AG10803 (cell line): ENCODE measurements around the gene PDP2.

ENCODE experiments used
- DNase-seq: peaks from one replicate; pipeline ENCODE4 v3.0.0; 2010; ENCODE audit warnings: low read depth
- H3K4me3 ChIP-seq: 2 replicates; pipeline ENCODE4 v1.5.1; 2011; ENCODE audit warnings: mild to moderate bottlenecking, low read length, control low read depth
- CTCF ChIP-seq: conservative IDR thresholded peaks from 2 replicates; pipeline ENCODE4 v1.5.1; 2011; ENCODE audit warnings: mild to moderate bottlenecking, low read length, control low read depth, inconsistent platforms

PDP2 gene

GRCh38 chr16:66908762-66909559, 28.6 kb downstream of the PDP2 start:
- no peak for DNase-seq
- no peak overlapping the region for H3K4me3 ChIP-seq
- TF ChIP-seq CTCF: no peak

- DNase-seq: no peak
- TF ChIP-seq CTCF: no peak
- no peak overlapping the region for H3K4me3 ChIP-seq
Measured at GRCh38 chr16:66910175-66910940, 30.0 kb downstream of the PDP2 start.

GRCh38 chr16:66911112-66911511, 30.8 kb downstream of the PDP2 start:
- no peak for TF ChIP-seq CTCF
- H3K4me3 ChIP-seq: no peak overlapping the region
- DNase-seq: no peak

- TF ChIP-seq CTCF: no peak
Measured at GRCh38 chr16:66911801-66912200, 31.5 kb downstream of the PDP2 start.

GRCh38 chr16:66913081-66913480, 32.8 kb downstream of the PDP2 start:
- no peak for TF ChIP-seq CTCF
- no peak for DNase-seq
- no peak overlapping the region for H3K4me3 ChIP-seq

More at GRCh38 chr16:66911801-66912200, 31.5 kb downstream of the PDP2 start:
- no peak for DNase-seq
- H3K4me3 ChIP-seq: no peak overlapping the region

- no peak for TF ChIP-seq CTCF
- no peak overlapping the region for H3K4me3 ChIP-seq
- no peak for DNase-seq
Measured at GRCh38 chr16:66913711-66914110, 33.4 kb downstream of the PDP2 start.

- DNase-seq: no peak
- no peak overlapping the region for H3K4me3 ChIP-seq
- no peak for TF ChIP-seq CTCF
Measured at GRCh38 chr16:66914541-66914940, 34.2 kb downstream of the PDP2 start.
